Stimulated activated memory B cell treated with anti-CD40 and anti-IgM and Interleukin-4, amounts not matched to agents 10 μg/mL and 1 μg/mL and 100 μg/mL, for 72 hours (primary cell): ENCODE results near the gene TMEM214.

Experiments
- ATAC-seq: fragments of 150-1000 bp; cut with Tn5 transposase; 2 replicates; pipeline ENCODE4 v1.10.0; 2021
- H3K27ac Mint-ChIP-seq: one replicate; pipeline ENCODE4 v1.8.0; 2022; ENCODE audit warnings: mild to moderate bottlenecking, mixed read lengths
- H3K27me3 Mint-ChIP-seq: one replicate; pipeline ENCODE4 v1.8.0; 2022; ENCODE audit warnings: mixed read lengths
- H3K36me3 Mint-ChIP-seq: one replicate; pipeline ENCODE4 v1.8.0; 2022; ENCODE audit warnings: mixed read lengths
- H3K4me1 Mint-ChIP-seq: one replicate; pipeline ENCODE4 v1.8.0; 2022; ENCODE audit warnings: mixed read lengths
- H3K4me3 Mint-ChIP-seq: one replicate; pipeline ENCODE4 v1.8.0; 2022; ENCODE audit warnings: mild to moderate bottlenecking, moderate library complexity, mixed read lengths
- H3K9me3 Mint-ChIP-seq: one replicate; pipeline ENCODE4 v1.8.0; 2022; ENCODE audit warnings: mixed read lengths

Gene TMEM214

GRCh38 chr2:27079233-27080139 lies 46.7 kb downstream of the TMEM214 start:
- peak overlapping the region; percentile 79 for H3K27ac Mint-ChIP-seq
- peaks cover 2% of the 10 kb centered on the region for H3K9me3 Mint-ChIP-seq
- no peaks in the 10 kb centered on the region for H3K36me3 Mint-ChIP-seq
- no peak for ATAC-seq
- H3K4me1 Mint-ChIP-seq, result peaks cover 52% of the 10 kb centered on the region
- no peaks in the 10 kb centered on the region for H3K27me3 Mint-ChIP-seq
- H3K4me3 Mint-ChIP-seq, result no peak overlapping the region

GRCh38 chr2:27080140-27080469 lies 47.3 kb downstream of the TMEM214 start:
- H3K36me3 Mint-ChIP-seq, result no peaks in the 10 kb centered on the region
- H3K9me3 Mint-ChIP-seq, result peaks cover 2% of the 10 kb centered on the region
- H3K27ac Mint-ChIP-seq, result peak overlapping the region; percentile 79
- H3K4me1 Mint-ChIP-seq, result peaks cover 47% of the 10 kb centered on the region
- H3K4me3 Mint-ChIP-seq, result no peak overlapping the region
- H3K27me3 Mint-ChIP-seq, result no peaks in the 10 kb centered on the region
- no peak for ATAC-seq

- Mint-ChIP-seq H3K27ac (peak overlapping the region; percentile 79), H3K27me3 (no peaks in the 10 kb centered on the region), H3K4me1 (peaks cover 47% of the 10 kb centered on the region), H3K9me3 (peaks cover 2% of the 10 kb centered on the region), H3K4me3 (peak overlapping the region; percentile 11), H3K36me3 (no peaks in the 10 kb centered on the region)
- no peak for ATAC-seq
Measured at GRCh38 chr2:27080603-27080936, 47.8 kb downstream of the TMEM214 start.

- H3K4me3 Mint-ChIP-seq, result no peak overlapping the region
- no peaks in the 10 kb centered on the region for H3K9me3 Mint-ChIP-seq
- no peaks in the 10 kb centered on the region for H3K36me3 Mint-ChIP-seq
- H3K4me1 Mint-ChIP-seq, result peaks cover 44% of the 10 kb centered on the region
- H3K27ac Mint-ChIP-seq, result peak overlapping the region; percentile 79
- ATAC-seq, result no peak
- H3K27me3 Mint-ChIP-seq, result no peaks in the 10 kb centered on the region
Measured at GRCh38 chr2:27081984-27082772, 49.4 kb downstream of the TMEM214 start.

GRCh38 chr2:27082773-27083409 lies 50.1 kb downstream of the TMEM214 start:
- Mint-ChIP-seq H3K4me3 (no peak overlapping the region), H3K4me1 (peaks cover 41% of the 10 kb centered on the region), H3K27me3 (no peaks in the 10 kb centered on the region), H3K9me3 (no peaks in the 10 kb centered on the region), H3K27ac (no peak overlapping the region), H3K36me3 (no peaks in the 10 kb centered on the region)
- no peak for ATAC-seq

- Mint-ChIP-seq H3K9me3 (no peaks in the 10 kb centered on the region), H3K27me3 (no peaks in the 10 kb centered on the region), H3K27ac (no peak overlapping the region), H3K4me1 (peaks cover 38% of the 10 kb centered on the region), H3K36me3 (no peaks in the 10 kb centered on the region), H3K4me3 (no peak overlapping the region)
- no peak for ATAC-seq
Measured at GRCh38 chr2:27083410-27084296, 50.9 kb downstream of the TMEM214 start.

- Mint-ChIP-seq H3K4me3 (no peak overlapping the region), H3K36me3 (no peaks in the 10 kb centered on the region), H3K4me1 (peaks cover 38% of the 10 kb centered on the region), H3K27me3 (no peaks in the 10 kb centered on the region), H3K27ac (peak overlapping the region; percentile 84), H3K9me3 (no peaks in the 10 kb centered on the region)
- no peak for ATAC-seq
Measured at GRCh38 chr2:27084297-27085061, 51.7 kb downstream of the TMEM214 start.

- ATAC-seq, result no peak
Measured at GRCh38 chr2:27085062-27085672, 52.4 kb downstream of the TMEM214 start.

GRCh38 chr2:27085673-27086089 lies 52.9 kb downstream of the TMEM214 start:
- Mint-ChIP-seq H3K27ac (peak overlapping the region; percentile 84), H3K9me3 (no peaks in the 10 kb centered on the region), H3K36me3 (no peaks in the 10 kb centered on the region), H3K27me3 (no peaks in the 10 kb centered on the region), H3K4me1 (peaks cover 29% of the 10 kb centered on the region), H3K4me3 (peak overlapping the region; percentile 95)
- no peak for ATAC-seq

More at GRCh38 chr2:27085062-27085672, 52.4 kb downstream of the TMEM214 start:
- Mint-ChIP-seq H3K27ac (peak overlapping the region; percentile 84), H3K4me3 (peak overlapping the region; percentile 95), H3K4me1 (peaks cover 34% of the 10 kb centered on the region), H3K36me3 (no peaks in the 10 kb centered on the region), H3K9me3 (no peaks in the 10 kb centered on the region), H3K27me3 (no peaks in the 10 kb centered on the region)

GRCh38 chr2:27086090-27086723 lies 53.4 kb downstream of the TMEM214 start:
- peak overlapping the region; percentile 84 for H3K27ac Mint-ChIP-seq
- no peaks in the 10 kb centered on the region for H3K36me3 Mint-ChIP-seq
- no peaks in the 10 kb centered on the region for H3K27me3 Mint-ChIP-seq
- H3K4me3 Mint-ChIP-seq, result peak overlapping the region; percentile 95
- H3K9me3 Mint-ChIP-seq, result no peaks in the 10 kb centered on the region
- peaks cover 24% of the 10 kb centered on the region for H3K4me1 Mint-ChIP-seq
- ATAC-seq, result peak; percentile 95

- ATAC-seq, result no peak
- Mint-ChIP-seq H3K4me1 (peaks cover 18% of the 10 kb centered on the region), H3K27me3 (no peaks in the 10 kb centered on the region), H3K9me3 (no peaks in the 10 kb centered on the region), H3K4me3 (peak within 1 kb of the TSS; percentile 95), H3K27ac (peak within 1 kb of the TSS; percentile 84), H3K36me3 (no peaks in the 10 kb centered on the region)
Measured at GRCh38 chr2:27086724-27087593, 54.2 kb downstream of the TMEM214 start, which contains the start of gene KHK. Gene KHK (plus strand): TSS chr2:27086772. CDS start chr2:27087260, 488 bp downstream.

- no peaks in the 10 kb centered on the region for H3K9me3 Mint-ChIP-seq
- no peak for ATAC-seq
- H3K4me3 Mint-ChIP-seq, result no peak overlapping the region
- no peaks in the 10 kb centered on the region for H3K27me3 Mint-ChIP-seq
- no peak overlapping the region for H3K27ac Mint-ChIP-seq
- peaks cover 18% of the 10 kb centered on the region for H3K4me1 Mint-ChIP-seq
- H3K36me3 Mint-ChIP-seq, result no peaks in the 10 kb centered on the region
Measured at GRCh38 chr2:27087823-27088410, 55.2 kb downstream of the TMEM214 start.
